ENCODE results near the gene RBM43. TPM values are rescaled to one million over a fixed set of nuclear protein-coding genes. Genes with fewer than 3 reads are reported as not detected.

Gene RBM43
- total RNA-seq, 1 donor from 2014 or later: 9.4 TPM

DNA sequence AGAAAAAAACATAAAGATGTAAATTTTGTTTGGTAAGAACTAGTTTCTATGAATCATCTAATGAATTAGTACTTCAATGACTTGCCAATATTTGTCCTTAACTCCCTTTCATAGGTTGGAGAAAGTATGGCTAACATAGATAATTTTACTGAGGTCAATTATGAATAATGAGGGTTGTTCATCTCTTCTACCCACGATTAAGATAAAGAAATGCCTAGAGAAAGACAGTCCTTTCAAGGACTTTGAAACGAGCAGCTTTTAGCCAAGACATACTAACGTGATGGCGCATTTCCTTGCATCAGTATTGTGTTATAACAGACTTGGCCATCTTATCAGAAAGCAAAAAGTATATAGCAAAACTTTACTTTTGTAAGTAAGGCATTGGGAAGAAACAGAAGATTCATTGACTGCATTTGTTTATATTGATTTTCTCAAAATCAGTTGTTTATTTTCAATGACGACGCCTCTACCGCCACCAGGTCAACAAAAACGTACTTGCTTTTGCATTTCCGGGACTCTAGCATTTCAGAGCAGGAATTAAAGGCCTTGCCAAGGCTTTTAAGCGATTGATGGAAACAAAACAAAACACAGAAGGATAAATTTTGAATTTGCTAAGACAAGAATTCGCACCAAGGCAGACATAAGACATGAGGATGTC lies 961 bp downstream of the RBM43 start:
- no peak for TF ChIP-seq CTCF (IDR thresholded peaks at IDR 0.05)
- intact Hi-C loops (cut with DNase I): no loop called here
- no peak for ATAC-seq

DNA sequence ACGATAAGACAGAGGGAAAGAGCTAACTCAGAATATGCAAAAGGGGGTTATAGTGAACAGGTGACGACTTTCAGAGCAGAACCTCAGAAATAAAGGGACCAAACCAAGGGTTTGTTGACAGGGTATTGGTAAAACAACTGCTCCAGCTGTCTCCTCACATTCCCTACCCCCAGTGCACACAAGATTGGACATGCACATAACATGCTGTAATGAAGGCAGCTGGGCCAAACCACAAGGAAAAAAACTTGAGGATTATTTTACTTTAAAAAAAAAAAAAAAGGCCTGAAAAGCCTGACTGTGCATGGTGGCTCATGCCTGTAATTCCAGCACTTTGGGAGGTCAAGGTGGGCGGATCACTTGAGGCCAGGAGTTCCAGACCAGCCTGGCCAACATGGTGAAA lies 3.5 kb downstream of the RBM43 start:
- H3K27me3 ChIP-seq: no peaks in the 10 kb centered on the region
- intact Hi-C loops (cut with DNase I): no loop called here
- no peak for TF ChIP-seq CTCF (IDR thresholded peaks at IDR 0.05)
- DNase-seq (no peak), ATAC-seq (no peak)
- no peaks in the 10 kb centered on the region for H3K9me3 ChIP-seq
- peaks cover 11% of the 10 kb centered on the region for H3K4me1 ChIP-seq
- no peak overlapping the region for H3K27ac ChIP-seq
- H3K4me3 ChIP-seq: no peak overlapping the region
- H3K36me3 ChIP-seq: peaks cover 23% of the 10 kb centered on the region

More for the DNA sequence above, 961 bp downstream of the RBM43 start:
- Histone ChIP-seq H3K9me3 (no peaks in the 10 kb centered on the region), H3K36me3 (no peaks in the 10 kb centered on the region), H3K27ac (peak overlapping the region; percentile 98), H3K4me1 (peaks cover 11% of the 10 kb centered on the region), H3K27me3 (no peaks in the 10 kb centered on the region), H3K4me3 (peak overlapping the region; percentile 79)
- no peak for DNase-seq

DNA sequence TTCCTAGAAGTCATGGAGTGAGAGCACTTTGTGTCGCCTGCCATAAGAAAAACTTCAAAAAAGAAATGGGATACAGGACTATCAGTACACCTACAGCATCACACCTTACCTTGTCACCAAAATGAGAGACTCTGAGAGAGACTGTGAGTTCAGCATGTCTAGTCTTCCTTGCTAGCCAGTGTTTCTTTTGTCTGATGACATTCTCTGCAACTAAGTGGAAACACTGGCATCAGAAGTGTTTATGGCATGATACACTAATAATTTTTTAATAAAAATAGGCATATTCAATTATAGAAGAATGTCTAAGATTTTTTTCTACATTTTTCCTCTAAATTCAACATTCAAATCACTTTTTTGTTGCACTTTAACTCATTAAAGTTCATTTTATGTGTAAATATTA lies 9.0 kb downstream of the RBM43 start:
- H3K27me3 ChIP-seq: no peaks in the 10 kb centered on the region
- peaks cover 54% of the 10 kb centered on the region for H3K36me3 ChIP-seq
- intact Hi-C loops (cut with DNase I): no loop called here
- DNase-seq (no peak), ATAC-seq (no peak)
- no peaks in the 10 kb centered on the region for H3K4me1 ChIP-seq
- peaks cover 13% of the 10 kb centered on the region for H3K9me3 ChIP-seq
- no peak overlapping the region for H3K4me3 ChIP-seq
- H3K27ac ChIP-seq: no peak overlapping the region
- TF ChIP-seq CTCF (IDR thresholded peaks at IDR 0.05): no peak

- DNase-seq (no peak), ATAC-seq (no peak)
- Histone ChIP-seq H3K36me3 (peaks cover 54% of the 10 kb centered on the region), H3K27ac (no peak overlapping the region), H3K9me3 (peaks cover 13% of the 10 kb centered on the region), H3K4me3 (no peak overlapping the region), H3K27me3 (no peaks in the 10 kb centered on the region), H3K4me1 (no peaks in the 10 kb centered on the region)
- intact Hi-C loops (cut with DNase I): no loop called here
- TF ChIP-seq CTCF (IDR thresholded peaks at IDR 0.05): no peak
These were observed 10.7 kb downstream of the RBM43 start for GRCh38 chr2:151251012-151251411.

- no peaks in the 10 kb centered on the region for H3K4me1 ChIP-seq
- peaks cover 13% of the 10 kb centered on the region for H3K9me3 ChIP-seq
- DNase-seq (no peak), ATAC-seq (no peak)
- peaks cover 26% of the 10 kb centered on the region for H3K36me3 ChIP-seq
- no peak overlapping the region for H3K4me3 ChIP-seq
- no peak for TF ChIP-seq CTCF (IDR thresholded peaks at IDR 0.05)
- no peaks in the 10 kb centered on the region for H3K27me3 ChIP-seq
- H3K27ac ChIP-seq: no peak overlapping the region
- intact Hi-C loops (cut with DNase I): no loop called here
These were observed 14.2 kb downstream of the RBM43 start for GRCh38 chr2:151247432-151247831.

DNA sequence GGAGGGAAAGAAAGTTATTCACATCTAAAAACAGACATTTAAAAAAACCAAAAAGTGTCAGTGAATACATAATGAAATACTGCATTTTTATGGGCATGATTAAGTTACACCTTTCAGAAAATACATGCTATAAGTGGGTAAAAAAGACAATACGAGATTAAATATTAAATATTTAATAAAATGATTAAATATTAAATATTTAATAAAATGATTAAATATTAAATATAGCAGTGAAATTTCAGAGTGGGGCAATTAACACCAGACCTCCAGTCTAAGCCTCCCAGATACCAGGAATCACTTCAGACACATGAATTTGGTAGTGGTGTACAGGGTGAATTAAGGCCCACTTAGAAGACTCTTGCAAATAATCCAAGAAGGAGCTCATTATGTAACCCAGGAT lies 15.5 kb downstream of the RBM43 start:
- no peaks in the 10 kb centered on the region for H3K4me1 ChIP-seq
- TF ChIP-seq CTCF (IDR thresholded peaks at IDR 0.05): no peak
- DNase-seq: no peak
- H3K27ac ChIP-seq: no peak overlapping the region
- intact Hi-C loops (cut with DNase I): no loop called here
- peaks cover 13% of the 10 kb centered on the region for H3K9me3 ChIP-seq
- no peak overlapping the region for H3K4me3 ChIP-seq
- no peak for ATAC-seq
- H3K27me3 ChIP-seq: no peaks in the 10 kb centered on the region
- peaks cover 13% of the 10 kb centered on the region for H3K36me3 ChIP-seq

Data from upper lobe of right lung (tissue), 1 donor.